Measurements from ENCODE around the gene SETBP1. TPM values are rescaled to one million over a fixed set of nuclear protein-coding genes. Genes with fewer than 3 reads are reported as not detected.

The SETBP1 gene
- total RNA-seq, 1 experiment from 2014 or later: 0.23 TPM

GRCh38 chr18:44789710-44790109, 109.0 kb downstream of the SETBP1 start:
- no peak for ATAC-seq
- no peak for TF ChIP-seq TCF7L2 (IDR thresholded peaks at IDR 0.05; ENCODE audit: low read depth, low read length)
- no peak for TF ChIP-seq SIN3A (IDR thresholded peaks at IDR 0.05; ENCODE audit: borderline replicate concordance, insufficient read depth, low read depth, low read length)
- TF ChIP-seq REST (IDR thresholded peaks at IDR 0.05; ENCODE audit: insufficient read depth in 1 of 2, low read depth in 2 of 2, low read length in 1 of 2): no peak
- TF ChIP-seq POLR2AphosphoS5 (IDR thresholded peaks at IDR 0.05; ENCODE audit: low read depth, low read length): no peak
- TF ChIP-seq, protein P1, sequence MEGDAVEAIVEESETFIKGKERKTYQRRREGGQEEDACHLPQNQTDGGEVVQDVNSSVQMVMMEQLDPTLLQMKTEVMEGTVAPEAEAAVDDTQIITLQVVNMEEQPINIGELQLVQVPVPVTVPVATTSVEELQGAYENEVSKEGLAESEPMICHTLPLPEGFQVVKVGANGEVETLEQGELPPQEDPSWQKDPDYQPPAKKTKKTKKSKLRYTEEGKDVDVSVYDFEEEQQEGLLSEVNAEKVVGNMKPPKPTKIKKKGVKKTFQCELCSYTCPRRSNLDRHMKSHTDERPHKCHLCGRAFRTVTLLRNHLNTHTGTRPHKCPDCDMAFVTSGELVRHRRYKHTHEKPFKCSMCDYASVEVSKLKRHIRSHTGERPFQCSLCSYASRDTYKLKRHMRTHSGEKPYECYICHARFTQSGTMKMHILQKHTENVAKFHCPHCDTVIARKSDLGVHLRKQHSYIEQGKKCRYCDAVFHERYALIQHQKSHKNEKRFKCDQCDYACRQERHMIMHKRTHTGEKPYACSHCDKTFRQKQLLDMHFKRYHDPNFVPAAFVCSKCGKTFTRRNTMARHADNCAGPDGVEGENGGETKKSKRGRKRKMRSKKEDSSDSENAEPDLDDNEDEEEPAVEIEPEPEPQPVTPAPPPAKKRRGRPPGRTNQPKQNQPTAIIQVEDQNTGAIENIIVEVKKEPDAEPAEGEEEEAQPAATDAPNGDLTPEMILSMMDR (IDR thresholded peaks at IDR 0.05): no peak
- H3K9me3 ChIP-seq (ENCODE audit: control insufficient read depth, insufficient read depth, low read depth, low read length): no peaks in the 10 kb centered on the region
- ChIA-PET POLR2A (no interaction called here), CTCF (no interaction called here)
- in situ Hi-C loops (cut with HindIII; ENCODE audit: low pct_unique_long_range_greater_than_20kb, low sequenced_read_pairs) (no loop called here), intact Hi-C loops (cut with micrococcal nuclease; ENCODE audit: unreplicated experiment) (no loop called here)
- no peak overlapping the region for H3K27ac ChIP-seq (ENCODE audit: low read length)
- H3K4me1 ChIP-seq (ENCODE audit: control insufficient read depth, insufficient read depth, low read length): no peaks in the 10 kb centered on the region
- H3K4me3 ChIP-seq (ENCODE audit: low read depth in 2 of 2, low read length in 2 of 2): no peak overlapping the region
- no TSS peak for BruUV-seq (replicated peaks)
- no peak for DNase-seq (ENCODE audit: low read depth, low spot score)
- no peaks in the 10 kb centered on the region for H3K36me3 ChIP-seq (ENCODE audit: control insufficient read depth, insufficient read depth, low read length)
- no peaks in the 10 kb centered on the region for H3K27me3 ChIP-seq (ENCODE audit: control insufficient read depth, insufficient read depth, low read length)

DNA sequence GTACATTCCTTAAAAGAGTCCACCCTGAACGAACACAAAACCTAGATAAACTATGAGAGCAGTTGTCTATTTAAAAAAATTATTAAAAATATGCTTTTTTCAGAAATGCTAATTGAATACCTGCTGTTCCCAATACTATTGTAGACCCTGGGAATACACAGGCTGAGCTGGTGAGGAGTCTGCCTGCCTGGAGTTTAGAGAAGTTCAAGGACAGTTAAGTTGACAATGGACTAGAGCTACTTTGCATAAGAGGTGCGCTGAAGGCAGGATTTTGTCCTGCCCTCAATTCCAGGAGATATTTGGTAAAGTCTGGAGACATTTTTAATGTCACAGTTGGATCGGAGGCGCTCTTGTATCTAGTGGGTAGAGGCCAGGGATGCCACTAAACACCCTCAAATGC, 110.2 kb downstream of the SETBP1 start:
- TF ChIP-seq SIN3A (IDR thresholded peaks at IDR 0.05; ENCODE audit: borderline replicate concordance, insufficient read depth, low read depth, low read length): no peak
- TF ChIP-seq POLR2AphosphoS5 (IDR thresholded peaks at IDR 0.05; ENCODE audit: low read depth, low read length): no peak
- TF ChIP-seq, protein P1 (IDR thresholded peaks at IDR 0.05): no peak
- no peak for TF ChIP-seq TCF7L2 (IDR thresholded peaks at IDR 0.05; ENCODE audit: low read depth, low read length)
- no peak for TF ChIP-seq REST (IDR thresholded peaks at IDR 0.05; ENCODE audit: insufficient read depth in 1 of 2, low read depth in 2 of 2, low read length in 1 of 2)
- no peak overlapping the region for H3K4me3 ChIP-seq (ENCODE audit: low read depth in 2 of 2, low read length in 2 of 2)
- ChIA-PET POLR2A (no interaction called here), CTCF (no interaction called here)
- H3K9me3 ChIP-seq (ENCODE audit: control insufficient read depth, insufficient read depth, low read depth, low read length): no peaks in the 10 kb centered on the region
- no peak overlapping the region for H3K27ac ChIP-seq (ENCODE audit: low read length)
- H3K4me1 ChIP-seq (ENCODE audit: control insufficient read depth, insufficient read depth, low read length): no peaks in the 10 kb centered on the region
- no peaks in the 10 kb centered on the region for H3K36me3 ChIP-seq (ENCODE audit: control insufficient read depth, insufficient read depth, low read length)
- DNase-seq (ENCODE audit: low read depth, low spot score) (no peak), ATAC-seq (no peak)
- no TSS peak for BruUV-seq (replicated peaks)
- in situ Hi-C loops (cut with HindIII; ENCODE audit: low pct_unique_long_range_greater_than_20kb, low sequenced_read_pairs): no loop called here
- no peaks in the 10 kb centered on the region for H3K27me3 ChIP-seq (ENCODE audit: control insufficient read depth, insufficient read depth, low read length)
- intact Hi-C loops (cut with micrococcal nuclease; ENCODE audit: unreplicated experiment): no loop called here
